ENCODE measurements around the gene HDAC4.

The HDAC4 gene

DNA sequence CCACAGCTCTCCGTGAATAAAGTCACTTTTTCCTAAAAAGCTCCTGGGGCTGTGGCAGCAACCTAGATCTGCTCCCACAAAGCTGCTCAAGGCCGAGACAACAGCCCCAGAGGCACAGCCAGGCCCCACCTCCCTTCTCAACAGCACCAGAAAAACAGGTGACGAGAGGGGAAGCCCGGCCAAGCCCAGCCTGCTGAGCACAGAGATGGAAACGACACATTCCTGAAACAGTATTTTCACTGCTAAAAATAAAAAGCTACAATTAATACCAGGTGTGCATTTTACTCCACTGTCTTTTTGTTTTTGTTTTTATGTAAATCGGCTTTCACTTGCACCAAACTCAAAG is 199.3 kb downstream of the HDAC4 start:
- no peaks in the 10 kb centered on the region for H3K36me3 ChIP-seq (ENCODE audit: low read length)
- no peak overlapping the region for H3K27ac ChIP-seq (ENCODE audit: low read depth, low read length)
- no peak overlapping the region for H3K4me3 ChIP-seq (ENCODE audit: insufficient read depth, low read length, poor library complexity, severe bottlenecking)
- no peaks in the 10 kb centered on the region for H3K9me2 ChIP-seq (replicated peaks; ENCODE audit: insufficient read depth, low read length)
- H3K9me3 ChIP-seq (ENCODE audit: insufficient read depth, low read length): no peaks in the 10 kb centered on the region
- H2AFZ ChIP-seq (ENCODE audit: low read depth, low read length, severe bottlenecking): no peak overlapping the region
- no peak overlapping the region for H3K9ac ChIP-seq (ENCODE audit: low read length)
- no peaks in the 10 kb centered on the region for H4K20me1 ChIP-seq (ENCODE audit: low read depth, low read length)
- H3K79me2 ChIP-seq (ENCODE audit: insufficient read depth, low read length): no peaks in the 10 kb centered on the region
- TF ChIP-seq CTCF (IDR thresholded peaks at IDR 0.05; ENCODE audit: insufficient read depth, low read length, poor library complexity, severe bottlenecking) (no peak), EZH2phosphoT487 (conservative IDR thresholded peaks at IDR 0.05; ENCODE audit: low read length) (no peak)
- H3K4me2 ChIP-seq (ENCODE audit: low read depth, low read length, poor library complexity, severe bottlenecking): no peak overlapping the region
- no peaks in the 10 kb centered on the region for H3F3A ChIP-seq (ENCODE audit: insufficient read depth)
- no peaks in the 10 kb centered on the region for H3K27me3 ChIP-seq (ENCODE audit: low read length)

- no peak overlapping the region for H2AFZ ChIP-seq (ENCODE audit: low read depth, low read length, severe bottlenecking)
- no peaks in the 10 kb centered on the region for H3K9me2 ChIP-seq (replicated peaks; ENCODE audit: insufficient read depth, low read length)
- no peak overlapping the region for H3K4me3 ChIP-seq (ENCODE audit: insufficient read depth, low read length, poor library complexity, severe bottlenecking)
- H3K9ac ChIP-seq (ENCODE audit: low read length): no peak overlapping the region
- H3K79me2 ChIP-seq (ENCODE audit: insufficient read depth, low read length): no peaks in the 10 kb centered on the region
- TF ChIP-seq CTCF (IDR thresholded peaks at IDR 0.05; ENCODE audit: insufficient read depth, low read length, poor library complexity, severe bottlenecking) (no peak), EZH2phosphoT487 (conservative IDR thresholded peaks at IDR 0.05; ENCODE audit: low read length) (no peak)
- no peaks in the 10 kb centered on the region for H3K27me3 ChIP-seq (ENCODE audit: low read length)
- no peaks in the 10 kb centered on the region for H3K9me3 ChIP-seq (ENCODE audit: insufficient read depth, low read length)
- H3K36me3 ChIP-seq (ENCODE audit: low read length): no peaks in the 10 kb centered on the region
- H4K20me1 ChIP-seq (ENCODE audit: low read depth, low read length): no peaks in the 10 kb centered on the region
- H3K4me2 ChIP-seq (ENCODE audit: low read depth, low read length, poor library complexity, severe bottlenecking): no peak overlapping the region
- H3K27ac ChIP-seq (ENCODE audit: low read depth, low read length): no peak overlapping the region
- H3F3A ChIP-seq (ENCODE audit: insufficient read depth): no peaks in the 10 kb centered on the region
Measured at GRCh38 chr2:239200646-239201530, 199.9 kb downstream of the HDAC4 start.

GRCh38 chr2:239199041-239199768 is 201.6 kb downstream of the HDAC4 start:
- H3K27ac ChIP-seq (ENCODE audit: low read depth, low read length): no peak overlapping the region
- no peak overlapping the region for H2AFZ ChIP-seq (ENCODE audit: low read depth, low read length, severe bottlenecking)
- H3K4me2 ChIP-seq (ENCODE audit: low read depth, low read length, poor library complexity, severe bottlenecking): no peak overlapping the region
- H4K20me1 ChIP-seq (ENCODE audit: low read depth, low read length): no peaks in the 10 kb centered on the region
- H3K27me3 ChIP-seq (ENCODE audit: low read length): no peaks in the 10 kb centered on the region
- H3K9ac ChIP-seq (ENCODE audit: low read length): no peak overlapping the region
- H3K36me3 ChIP-seq (ENCODE audit: low read length): no peaks in the 10 kb centered on the region
- no peaks in the 10 kb centered on the region for H3K9me3 ChIP-seq (ENCODE audit: insufficient read depth, low read length)
- no peak overlapping the region for H3K4me3 ChIP-seq (ENCODE audit: insufficient read depth, low read length, poor library complexity, severe bottlenecking)
- no peaks in the 10 kb centered on the region for H3F3A ChIP-seq (ENCODE audit: insufficient read depth)
- TF ChIP-seq CTCF (IDR thresholded peaks at IDR 0.05; ENCODE audit: insufficient read depth, low read length, poor library complexity, severe bottlenecking) (no peak), EZH2phosphoT487 (conservative IDR thresholded peaks at IDR 0.05; ENCODE audit: low read length) (no peak)
- H3K9me2 ChIP-seq (replicated peaks; ENCODE audit: insufficient read depth, low read length): no peaks in the 10 kb centered on the region
- no peaks in the 10 kb centered on the region for H3K79me2 ChIP-seq (ENCODE audit: insufficient read depth, low read length)
